Neural progenitor cell (in vitro differentiated cells): ENCODE results near the gene NPR3. TPM values are rescaled to one million over a fixed set of nuclear protein-coding genes. Genes with fewer than 3 reads are reported as not detected.

Experiments
- DNase-seq: peaks from one replicate; pipeline ENCODE4 v3.0.0-alpha.2; 2016; ENCODE audit warnings: low spot score
- H2AFZ ChIP-seq: fragments of 200-600 bp; sonication (generic); replicated peaks from 2 replicates; pipeline ENCODE4 v1.6.1; 2016; ENCODE audit warnings: antibody characterized with exemption
- H3F3A ChIP-seq: fragments of 200-600 bp; sonication (generic); 2 replicates; pipeline ENCODE4 v1.6.1; 2016; ENCODE audit warnings: antibody characterized with exemption, low read depth
- H3K27ac ChIP-seq: fragments of 200-600 bp; sonication (generic); 2 replicates; pipeline ENCODE4 v1.5.1; 2016; ENCODE audit warnings: mild to moderate bottlenecking
- H3K27me3 ChIP-seq: fragments of 200-600 bp; sonication (generic); 2 replicates; pipeline ENCODE4 v1.6.1; 2016; ENCODE audit warnings: mild to moderate bottlenecking, moderate library complexity
- H3K36me3 ChIP-seq: fragments of 200-600 bp; sonication (generic); 2 replicates; pipeline ENCODE4 v1.5.1; 2016
- H3K4me1 ChIP-seq: fragments of 200-600 bp; sonication (generic); 2 replicates; pipeline ENCODE4 v1.6.1; 2016; ENCODE audit warnings: mixed run types
- H3K4me2 ChIP-seq: fragments of 200-600 bp; sonication (generic); 2 replicates; pipeline ENCODE4 v1.6.1; 2016
- H3K4me3 ChIP-seq: fragments of 200-600 bp; sonication (generic); 2 replicates; pipeline ENCODE4 v1.5.1; 2016
- H3K79me2 ChIP-seq: fragments of 200-600 bp; sonication (generic); 2 replicates; pipeline ENCODE4 v1.6.1; 2016; ENCODE audit warnings: low read depth
- H3K9ac ChIP-seq: fragments of 200-600 bp; sonication (generic); 2 replicates; pipeline ENCODE4 v1.6.1; 2016
- H3K9me3 ChIP-seq: fragments of 200-600 bp; sonication (generic); 2 replicates; pipeline ENCODE4 v1.5.1; 2016; ENCODE audit warnings: low read depth
- H4K20me1 ChIP-seq: fragments of 200-600 bp; sonication (generic); 2 replicates; pipeline ENCODE4 v1.6.1; 2016; ENCODE audit warnings: low read depth
- H3K27ac Mint-ChIP-seq: 3 replicates; pipeline ENCODE4 v1.8.0; 2021; ENCODE audit warnings: mixed read lengths
- H3K27me3 Mint-ChIP-seq: 2 replicates; pipeline ENCODE4 v1.8.0; 2022; ENCODE audit warnings: low read depth, mild to moderate bottlenecking, inconsistent platforms, moderate library complexity, mixed read lengths; ENCODE audit not compliant: insufficient read depth
- H3K36me3 Mint-ChIP-seq: 3 replicates; pipeline ENCODE4 v1.8.0; 2021; ENCODE audit warnings: mixed read lengths
- H3K4me1 Mint-ChIP-seq: 3 replicates; pipeline ENCODE4 v1.8.0; 2021; ENCODE audit warnings: mixed read lengths
- H3K4me3 Mint-ChIP-seq: 3 replicates; pipeline ENCODE4 v1.8.0; 2021; ENCODE audit warnings: mild to moderate bottlenecking, moderate library complexity, mixed read lengths
- H3K9me3 Mint-ChIP-seq: 3 replicates; pipeline ENCODE4 v1.8.0; 2020; ENCODE audit warnings: mixed read lengths
- CTCF ChIP-seq: fragments of 200-600 bp; sonication (generic); IDR thresholded peaks from 2 replicates; pipeline ENCODE4 v1.5.1; 2017; ENCODE audit warnings: antibody characterized with exemption, mild to moderate bottlenecking
- EZH2 ChIP-seq: fragments of 200-600 bp; sonication (generic); IDR thresholded peaks from 2 replicates; pipeline ENCODE4 v1.6.1; 2017; ENCODE audit warnings: antibody characterized with exemption, mild to moderate bottlenecking, moderate library complexity
- EZH2phosphoT487 ChIP-seq: fragments of 200-600 bp; sonication (generic); IDR thresholded peaks from 2 replicates; pipeline ENCODE4 v1.6.1; 2017; ENCODE audit warnings: antibody characterized with exemption
- total RNA-seq: library from RNA; depleted of rRNA; stranded (reverse); fragments of >200 nt; gene quantifications from 2 replicates; pipeline ENCODE4 v1.2.3, GENCODE V29; 2015; ENCODE audit warnings: low replicate concordance

NPR3 gene
- total RNA-seq, 1 donor from 2014 or later: not detected

- Histone ChIP-seq H3K9ac (no peak overlapping the region), H3K4me2 (no peak overlapping the region), H4K20me1 (no peaks in the 10 kb centered on the region), H3K79me2 (no peaks in the 10 kb centered on the region), H3K4me1 (no peaks in the 10 kb centered on the region), H3K27me3 (no peaks in the 10 kb centered on the region), H3K27ac (no peak overlapping the region), H3K36me3 (no peaks in the 10 kb centered on the region), H3F3A (no peaks in the 10 kb centered on the region), H3K4me3 (no peak overlapping the region), H3K9me3 (no peaks in the 10 kb centered on the region), H2AFZ (no peak overlapping the region)
- DNase-seq: no peak
- H3K36me3 Mint-ChIP-seq: no peaks in the 10 kb centered on the region
- H3K9me3 Mint-ChIP-seq: peaks cover 17% of the 10 kb centered on the region
- no peak overlapping the region for H3K4me3 Mint-ChIP-seq
- H3K27me3 Mint-ChIP-seq: peaks cover 14% of the 10 kb centered on the region
- H3K4me1 Mint-ChIP-seq: no peaks in the 10 kb centered on the region
- TF ChIP-seq CTCF: no peak
- no peak for TF ChIP-seq EZH2phosphoT487
- TF ChIP-seq EZH2: no peak
- H3K27ac Mint-ChIP-seq: no peak overlapping the region
Measured at GRCh38 chr5:32679218-32679617, 31.9 kb upstream of the NPR3 start.

GRCh38 chr5:32680183-32680582 is 30.9 kb upstream of the NPR3 start:
- no peaks in the 10 kb centered on the region for H4K20me1 ChIP-seq
- no peaks in the 10 kb centered on the region for H3K27me3 ChIP-seq
- TF ChIP-seq EZH2phosphoT487 (no peak), EZH2 (no peak), CTCF (no peak)
- H3K9me3 ChIP-seq: no peaks in the 10 kb centered on the region
- no peaks in the 10 kb centered on the region for H3F3A ChIP-seq
- H3K4me3 Mint-ChIP-seq: no peak overlapping the region
- peaks cover 18% of the 10 kb centered on the region for H3K9me3 Mint-ChIP-seq
- no peak overlapping the region for H3K9ac ChIP-seq
- no peaks in the 10 kb centered on the region for H3K36me3 Mint-ChIP-seq
- no peaks in the 10 kb centered on the region for H3K4me1 ChIP-seq
- no peak overlapping the region for H3K27ac ChIP-seq
- H3K36me3 ChIP-seq: no peaks in the 10 kb centered on the region
- peaks cover 10% of the 10 kb centered on the region for H3K27me3 Mint-ChIP-seq
- no peak overlapping the region for H3K4me3 ChIP-seq
- H3K4me2 ChIP-seq: no peak overlapping the region
- no peaks in the 10 kb centered on the region for H3K79me2 ChIP-seq
- H3K4me1 Mint-ChIP-seq: no peaks in the 10 kb centered on the region
- no peak overlapping the region for H3K27ac Mint-ChIP-seq
- no peak for DNase-seq
- no peak overlapping the region for H2AFZ ChIP-seq

GRCh38 chr5:32683125-32683524 is 28.0 kb upstream of the NPR3 start:
- H3K79me2 ChIP-seq: no peaks in the 10 kb centered on the region
- H3K27me3 ChIP-seq: no peaks in the 10 kb centered on the region
- H4K20me1 ChIP-seq: no peaks in the 10 kb centered on the region
- H3K4me3 ChIP-seq: no peak overlapping the region
- no peak overlapping the region for H3K4me2 ChIP-seq
- no peaks in the 10 kb centered on the region for H3K4me1 ChIP-seq
- H3K27ac ChIP-seq: no peak overlapping the region
- H3K36me3 ChIP-seq: no peaks in the 10 kb centered on the region
- H3F3A ChIP-seq: no peaks in the 10 kb centered on the region
- DNase-seq: no peak
- Mint-ChIP-seq H3K27me3 (peaks cover 4% of the 10 kb centered on the region), H3K4me1 (no peaks in the 10 kb centered on the region), H3K4me3 (no peak overlapping the region), H3K9me3 (peaks cover 21% of the 10 kb centered on the region), H3K27ac (no peak overlapping the region), H3K36me3 (no peaks in the 10 kb centered on the region)
- no peaks in the 10 kb centered on the region for H3K9me3 ChIP-seq
- no peak for TF ChIP-seq EZH2
- TF ChIP-seq CTCF: no peak
- TF ChIP-seq EZH2phosphoT487: no peak
- H3K9ac ChIP-seq: no peak overlapping the region
- no peak overlapping the region for H2AFZ ChIP-seq
